DMS114 treated with DMSO at 0.1 percent for 48 hours (cell line): ENCODE results near the gene PRDM16.
"Not testable (repeated sequence)": the region's sequence is repeated elsewhere in the genome, so short reads cannot be mapped to it uniquely, and the experiment has no call there.

Experiments
- DNase-seq: peaks from one replicate; lab custom pipeline; 2025; ENCODE audit not compliant: unreplicated experiment; lab: John Stamatoyannopoulos, UW

Gene PRDM16

GRCh38 chr1:3159121-3159520, 90.1 kb downstream of the PRDM16 start:
- DNase-seq = no peak

GRCh38 chr1:3159996-3160395, 91.0 kb downstream of the PRDM16 start:
- DNase-seq = no peak

- no peak for DNase-seq
These were observed 91.7 kb downstream of the PRDM16 start for GRCh38 chr1:3160647-3161145.

GRCh38 chr1:3161176-3161840, 92.3 kb downstream of the PRDM16 start:
- no peak for DNase-seq

- no peak for DNase-seq
These were observed 93.4 kb downstream of the PRDM16 start for GRCh38 chr1:3162322-3162882.

GRCh38 chr1:3163356-3163755, 94.4 kb downstream of the PRDM16 start:
- DNase-seq = no peak

GRCh38 chr1:3164671-3165070, 95.7 kb downstream of the PRDM16 start:
- DNase-seq = no peak

- not testable (repeated sequence) for DNase-seq
These were observed 96.2 kb downstream of the PRDM16 start for GRCh38 chr1:3165189-3165588.

GRCh38 chr1:3166206-3166918, 97.4 kb downstream of the PRDM16 start:
- DNase-seq = no peak

GRCh38 chr1:3167255-3167654, 98.3 kb downstream of the PRDM16 start:
- no peak for DNase-seq

- DNase-seq = no peak
These were observed 99.7 kb downstream of the PRDM16 start for GRCh38 chr1:3168678-3169077.

GRCh38 chr1:3169665-3170356, 100.8 kb downstream of the PRDM16 start:
- no peak for DNase-seq

- no peak for DNase-seq
These were observed 101.8 kb downstream of the PRDM16 start for GRCh38 chr1:3170561-3171453.

- DNase-seq = no peak
These were observed 102.8 kb downstream of the PRDM16 start for GRCh38 chr1:3171761-3172160.

GRCh38 chr1:3172431-3173380, 103.7 kb downstream of the PRDM16 start:
- DNase-seq = no peak

GRCh38 chr1:3173381-3173980, 104.5 kb downstream of the PRDM16 start:
- no peak for DNase-seq

- DNase-seq = no peak
These were observed 105.7 kb downstream of the PRDM16 start for GRCh38 chr1:3174487-3175247.

GRCh38 chr1:3175486-3175885, 106.5 kb downstream of the PRDM16 start:
- DNase-seq = no peak
